Measurements from ENCODE around the gene APOBEC3F.

GRCh38 chr22:39029227-39029626 lies 11.4 kb upstream of the APOBEC3F start:
- TF ChIP-seq ESRRG (CRISPR knock-in tag; IDR thresholded peaks at IDR 0.05) (no peak), SNAI2 (CRISPR knock-in tag; IDR thresholded peaks at IDR 0.05) (no peak), CREB5 (CRISPR knock-in tag; IDR thresholded peaks at IDR 0.05; ENCODE audit: low read depth) (no peak), RARB (CRISPR knock-in tag; IDR thresholded peaks at IDR 0.05) (no peak), BACH2 (CRISPR knock-in tag; IDR thresholded peaks at IDR 0.05; ENCODE audit: borderline replicate concordance) (no peak), ISL1 (CRISPR knock-in tag; IDR thresholded peaks at IDR 0.05) (no peak), ZNF8 (CRISPR knock-in tag; IDR thresholded peaks at IDR 0.05) (no peak), ZC3H10 (CRISPR knock-in tag; IDR thresholded peaks at IDR 0.05) (no peak), ARNTL (CRISPR knock-in tag; IDR thresholded peaks at IDR 0.05; ENCODE audit: borderline replicate concordance, low read depth) (no peak), ZFP3 (CRISPR knock-in tag; IDR thresholded peaks at IDR 0.05) (no peak), ZFP30 (CRISPR knock-in tag; IDR thresholded peaks at IDR 0.05) (no peak), GLIS3 (CRISPR knock-in tag; IDR thresholded peaks at IDR 0.05) (no peak)
- TF ChIP-seq, protein P1, sequence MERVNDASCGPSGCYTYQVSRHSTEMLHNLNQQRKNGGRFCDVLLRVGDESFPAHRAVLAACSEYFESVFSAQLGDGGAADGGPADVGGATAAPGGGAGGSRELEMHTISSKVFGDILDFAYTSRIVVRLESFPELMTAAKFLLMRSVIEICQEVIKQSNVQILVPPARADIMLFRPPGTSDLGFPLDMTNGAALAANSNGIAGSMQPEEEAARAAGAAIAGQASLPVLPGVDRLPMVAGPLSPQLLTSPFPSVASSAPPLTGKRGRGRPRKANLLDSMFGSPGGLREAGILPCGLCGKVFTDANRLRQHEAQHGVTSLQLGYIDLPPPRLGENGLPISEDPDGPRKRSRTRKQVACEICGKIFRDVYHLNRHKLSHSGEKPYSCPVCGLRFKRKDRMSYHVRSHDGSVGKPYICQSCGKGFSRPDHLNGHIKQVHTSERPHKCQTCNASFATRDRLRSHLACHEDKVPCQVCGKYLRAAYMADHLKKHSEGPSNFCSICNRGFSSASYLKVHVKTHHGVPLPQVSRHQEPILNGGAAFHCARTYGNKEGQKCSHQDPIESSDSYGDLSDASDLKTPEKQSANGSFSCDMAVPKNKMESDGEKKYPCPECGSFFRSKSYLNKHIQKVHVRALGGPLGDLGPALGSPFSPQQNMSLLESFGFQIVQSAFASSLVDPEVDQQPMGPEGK (CRISPR knock-in tag; IDR thresholded peaks at IDR 0.05; ENCODE audit: borderline replicate concordance): no peak
- TF ChIP-seq, protein P2, sequence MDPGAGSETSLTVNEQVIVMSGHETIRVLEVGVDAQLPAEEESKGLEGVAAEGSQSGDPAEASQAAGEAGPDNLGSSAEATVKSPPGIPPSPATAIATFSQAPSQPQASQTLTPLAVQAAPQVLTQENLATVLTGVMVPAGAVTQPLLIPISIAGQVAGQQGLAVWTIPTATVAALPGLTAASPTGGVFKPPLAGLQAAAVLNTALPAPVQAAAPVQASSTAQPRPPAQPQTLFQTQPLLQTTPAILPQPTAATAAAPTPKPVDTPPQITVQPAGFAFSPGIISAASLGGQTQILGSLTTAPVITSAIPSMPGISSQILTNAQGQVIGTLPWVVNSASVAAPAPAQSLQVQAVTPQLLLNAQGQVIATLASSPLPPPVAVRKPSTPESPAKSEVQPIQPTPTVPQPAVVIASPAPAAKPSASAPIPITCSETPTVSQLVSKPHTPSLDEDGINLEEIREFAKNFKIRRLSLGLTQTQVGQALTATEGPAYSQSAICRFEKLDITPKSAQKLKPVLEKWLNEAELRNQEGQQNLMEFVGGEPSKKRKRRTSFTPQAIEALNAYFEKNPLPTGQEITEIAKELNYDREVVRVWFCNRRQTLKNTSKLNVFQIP (CRISPR knock-in tag; IDR thresholded peaks at IDR 0.05; ENCODE audit: borderline replicate concordance, low read depth): no peak

All from SK-N-SH treated with all-trans-retinoic acid at 6 μM for 48 hours (cell line).